Prostate gland (tissue), 2 donors: ENCODE measurements around the gene GRID1. TPM values are rescaled to one million over a fixed set of nuclear protein-coding genes. Genes with fewer than 3 reads are reported as not detected.

Source experiments
- DNase-seq: peaks from one replicate; pipeline ENCODE4 v3.0.0-alpha.2; 2019; ENCODE audit warnings: low spot score
- H3K27ac ChIP-seq, 2 donors: fragments of 200-600 bp; sonication (generic); 2 replicates each; pipeline ENCODE4 v1.5.1; 2017 to 2019
- H3K27me3 ChIP-seq: fragments of 200-600 bp; sonication (generic); replicated peaks from 2 replicates; pipeline ENCODE4 v1.5.1; 2019; ENCODE audit not compliant: insufficient read depth
- H3K36me3 ChIP-seq, 2 donors: fragments of 200-600 bp; sonication (generic); 1 replicate in 1 of 2; 2 replicates in 1 of 2; pipeline versions ENCODE4 v1.5.1 to v1.8.1; 2017 to 2019
- H3K4me1 ChIP-seq: fragments of 200-600 bp; sonication (generic); replicated peaks from 2 replicates; pipeline ENCODE4 v1.5.1; 2019
- H3K4me3 ChIP-seq, 2 donors: fragments of 200-600 bp; sonication (generic); 2 replicates each; pipeline ENCODE4 v1.5.1; 2017 to 2019
- H3K9me3 ChIP-seq: fragments of 200-600 bp; sonication (generic); 2 replicates; pipeline ENCODE4 v1.5.1; 2017
- POLR2A ChIP-seq: fragments of 450-650 bp; IDR thresholded peaks from one replicate; pipeline ENCODE4 v1.6.1; 2016; ENCODE audit warnings: antibody characterized with exemption, mild to moderate bottlenecking
- POLR2AphosphoS5 ChIP-seq: sonication (generic); formaldehyde crosslinking; IDR thresholded peaks from one replicate; pipeline ENCODE4 v1.6.1; 2017; ENCODE audit warnings: antibody characterized with exemption
- WGBS: methylation state at CpG from one replicate; pipeline ENCODE4 v1.1.5; 2018; 5-methylcytosine and 5-hydroxymethylcytosine counted together
- intact Hi-C: fragments of 100-400 bp; cut with DNase I; formaldehyde crosslinking; loops from one replicate; pipeline ENCODE4 v1.14.2; 2022
- total RNA-seq, 2 donors: library from RNA; depleted of rRNA; stranded (reverse); fragments of >200 nt; gene quantifications; one replicate each; pipeline ENCODE4 v1.1.0, GENCODE V29; 2016
- TF ChIP-seq, protein P1 (sequence below), 4 experiments: fragments of 200-600 bp in 2 of 4; fragments of 450-650 bp in 2 of 4; sonication (generic) in 2 of 4; IDR thresholded peaks; 1 replicate in 3 of 4; 2 replicates in 1 of 4; pipeline ENCODE4 v1.5.1; 2016 to 2019; ENCODE audit warnings: antibody characterized with exemption in 4 of 4, mild to moderate bottlenecking in 2 of 4, moderate library complexity in 2 of 4

Gene GRID1
- total RNA-seq, 2 donors from 2014 or later: 1.0 to 10.0 TPM

DNA sequence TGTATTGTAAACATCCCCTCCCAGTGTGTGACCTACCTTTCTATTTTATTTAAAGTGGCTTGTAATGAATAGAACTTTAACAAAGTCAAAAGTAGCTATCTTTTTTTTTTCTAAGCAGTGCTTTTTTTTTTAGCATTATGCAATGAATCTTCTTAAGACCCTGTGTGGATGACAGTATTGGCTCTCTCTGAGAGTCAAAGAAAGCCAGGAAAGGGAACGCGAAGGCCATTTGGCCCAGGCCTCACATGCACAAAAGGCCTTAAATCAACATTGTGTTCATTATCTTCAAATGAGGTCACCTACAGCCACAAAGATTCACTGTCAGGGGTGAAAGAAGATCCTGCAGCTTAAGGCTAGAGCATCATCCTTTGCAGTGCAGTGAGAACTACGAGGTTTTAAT, 721.5 kb downstream of the GRID1 start:
- Histone ChIP-seq H3K27me3 (no peaks in the 10 kb centered on the region), H3K27ac (no peak overlapping the region), H3K9me3 (no peaks in the 10 kb centered on the region), H3K4me1 (peaks cover 10% of the 10 kb centered on the region), H3K36me3 (no peaks in the 10 kb centered on the region), H3K4me3 (no peak overlapping the region)
- intact Hi-C loops: no loop called here
- TF ChIP-seq, protein P1, sequence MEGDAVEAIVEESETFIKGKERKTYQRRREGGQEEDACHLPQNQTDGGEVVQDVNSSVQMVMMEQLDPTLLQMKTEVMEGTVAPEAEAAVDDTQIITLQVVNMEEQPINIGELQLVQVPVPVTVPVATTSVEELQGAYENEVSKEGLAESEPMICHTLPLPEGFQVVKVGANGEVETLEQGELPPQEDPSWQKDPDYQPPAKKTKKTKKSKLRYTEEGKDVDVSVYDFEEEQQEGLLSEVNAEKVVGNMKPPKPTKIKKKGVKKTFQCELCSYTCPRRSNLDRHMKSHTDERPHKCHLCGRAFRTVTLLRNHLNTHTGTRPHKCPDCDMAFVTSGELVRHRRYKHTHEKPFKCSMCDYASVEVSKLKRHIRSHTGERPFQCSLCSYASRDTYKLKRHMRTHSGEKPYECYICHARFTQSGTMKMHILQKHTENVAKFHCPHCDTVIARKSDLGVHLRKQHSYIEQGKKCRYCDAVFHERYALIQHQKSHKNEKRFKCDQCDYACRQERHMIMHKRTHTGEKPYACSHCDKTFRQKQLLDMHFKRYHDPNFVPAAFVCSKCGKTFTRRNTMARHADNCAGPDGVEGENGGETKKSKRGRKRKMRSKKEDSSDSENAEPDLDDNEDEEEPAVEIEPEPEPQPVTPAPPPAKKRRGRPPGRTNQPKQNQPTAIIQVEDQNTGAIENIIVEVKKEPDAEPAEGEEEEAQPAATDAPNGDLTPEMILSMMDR (IDR thresholded peaks at IDR 0.05): no peak
- TF ChIP-seq POLR2A (no peak), POLR2AphosphoS5 (no peak)
- no peak for DNase-seq
- WGBS: 35% methylated on average over 3 of the region's 3 CpGs

DNA sequence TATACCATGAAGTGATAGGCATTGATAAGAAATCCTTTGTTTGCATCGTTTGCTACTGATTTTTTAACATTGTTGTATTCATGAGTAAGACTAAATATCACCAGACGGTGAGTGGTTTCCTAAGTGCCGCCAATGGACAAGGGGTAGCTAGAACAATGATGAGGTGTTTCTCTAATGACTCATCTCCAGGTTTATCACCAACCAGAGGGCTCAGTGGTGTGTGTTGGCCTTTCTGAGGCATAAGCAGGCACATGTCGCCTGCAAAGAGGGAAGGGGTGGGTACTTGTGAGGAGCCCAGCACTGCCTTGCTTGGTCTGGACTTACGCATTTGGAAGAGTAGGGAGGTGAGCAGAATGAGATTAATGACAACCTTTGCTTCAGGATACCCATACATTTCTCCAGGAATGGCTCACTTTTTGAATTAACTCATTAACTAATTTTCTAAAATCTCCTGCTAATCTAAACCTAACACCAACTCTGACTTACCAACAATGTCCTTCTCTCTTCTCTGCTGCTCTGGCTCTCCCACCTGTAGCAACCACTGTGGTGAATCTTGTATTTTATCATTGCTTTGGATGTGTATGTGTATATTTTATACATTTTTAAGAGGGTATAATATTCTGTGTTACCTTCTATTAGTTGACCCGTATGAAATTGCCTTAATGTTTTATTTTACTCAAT, 722.6 kb downstream of the GRID1 start:
- TF ChIP-seq, protein P1 (IDR thresholded peaks at IDR 0.05): no peak
- TF ChIP-seq POLR2AphosphoS5: no peak
- no peak for TF ChIP-seq POLR2A
- intact Hi-C loops: no loop called here
- WGBS: 73% methylated on average over 6 of the region's 6 CpGs
- DNase-seq: no peak
- H3K27ac ChIP-seq: no peak overlapping the region
- H3K36me3 ChIP-seq: no peaks in the 10 kb centered on the region
- H3K4me1 ChIP-seq: peaks cover 10% of the 10 kb centered on the region
- no peak overlapping the region for H3K4me3 ChIP-seq
- H3K27me3 ChIP-seq: no peaks in the 10 kb centered on the region
- no peaks in the 10 kb centered on the region for H3K9me3 ChIP-seq

DNA sequence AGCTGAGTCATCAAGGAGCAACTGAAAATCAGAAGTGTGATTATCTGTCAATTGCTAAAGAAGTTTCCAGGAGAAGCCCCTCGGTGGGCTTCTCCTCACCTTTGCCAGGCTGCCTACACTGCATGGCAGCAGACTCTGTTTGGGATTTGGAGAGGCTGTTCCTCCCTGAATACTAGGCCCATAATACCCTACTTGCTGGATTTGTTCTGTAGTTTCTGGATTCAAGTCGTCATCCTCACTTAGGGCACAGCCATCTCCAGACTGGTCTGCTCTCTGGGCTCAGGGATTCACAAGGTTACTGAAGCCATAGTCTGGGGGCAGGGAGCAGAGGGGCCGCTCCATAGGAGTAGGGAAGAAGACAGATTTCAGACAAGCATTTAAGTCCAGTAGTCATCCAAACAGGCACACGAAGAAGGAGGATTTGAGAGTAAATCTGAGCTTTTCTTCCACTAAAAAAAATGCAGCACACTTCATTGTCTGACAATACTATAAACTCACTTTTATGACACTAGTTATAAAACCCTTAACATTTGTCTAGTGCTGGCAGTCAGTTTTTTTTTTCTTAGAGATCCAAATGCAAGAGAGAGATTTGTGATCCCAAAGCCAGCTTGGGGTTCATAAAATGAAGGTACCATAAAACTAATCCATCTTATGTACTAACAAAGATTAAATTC, 723.3 kb downstream of the GRID1 start:
- H3K4me1 ChIP-seq: peaks cover 10% of the 10 kb centered on the region
- TF ChIP-seq POLR2AphosphoS5 (no peak), POLR2A (no peak)
- TF ChIP-seq, protein P1 (IDR thresholded peaks at IDR 0.05): no peak
- WGBS: 62% methylated on average over 4 of the region's 4 CpGs
- no peak overlapping the region for H3K27ac ChIP-seq
- no peak overlapping the region for H3K4me3 ChIP-seq
- no peaks in the 10 kb centered on the region for H3K9me3 ChIP-seq
- no peaks in the 10 kb centered on the region for H3K27me3 ChIP-seq
- H3K36me3 ChIP-seq: no peaks in the 10 kb centered on the region
- no peak for DNase-seq
- intact Hi-C loops: no loop called here

DNA sequence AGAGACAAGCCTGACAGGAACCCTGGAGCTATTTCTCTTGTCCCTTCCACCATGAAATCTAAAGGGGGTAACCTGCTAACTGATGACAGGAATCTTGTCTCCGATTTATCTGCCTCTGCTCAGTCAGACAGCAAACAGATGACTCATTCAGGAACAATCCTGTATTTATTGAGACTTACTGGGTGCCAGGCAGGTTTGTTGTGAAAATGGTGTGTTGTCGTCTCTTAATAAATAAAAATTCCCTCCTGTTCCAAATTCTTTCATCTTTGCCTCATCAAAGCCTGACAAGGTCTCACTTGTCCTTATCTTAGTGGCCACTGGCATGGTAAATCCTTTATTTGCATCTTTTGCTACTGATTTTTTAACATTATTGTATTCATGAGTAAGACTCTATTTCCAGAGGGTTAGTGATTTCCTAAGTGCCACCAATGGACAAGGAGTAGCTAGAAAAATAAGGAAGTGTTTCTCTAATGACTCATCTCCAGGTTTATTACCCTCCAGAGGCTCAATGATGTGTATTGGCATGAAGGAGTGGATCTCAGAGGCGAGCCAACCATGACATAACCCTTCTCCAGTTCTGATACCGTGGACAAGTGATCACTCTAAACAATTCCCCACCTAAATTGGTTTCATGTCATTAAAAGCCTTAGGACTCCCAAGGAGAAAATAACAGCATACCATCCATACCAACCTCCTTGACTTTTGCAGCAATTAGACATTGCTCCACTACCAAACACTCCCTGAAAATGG, 724.0 kb downstream of the GRID1 start:
- intact Hi-C loops: no loop called here
- peak; percentile 29 for DNase-seq
- 22% methylated on average over 4 of the region's 4 CpGs for WGBS
- TF ChIP-seq POLR2AphosphoS5: peak; percentile 53
- no peak for TF ChIP-seq POLR2A
- Histone ChIP-seq H3K9me3 (no peaks in the 10 kb centered on the region), H3K27ac (peak overlapping the region in 1 of 2 donors; percentile 3), H3K4me1 (peaks cover 10% of the 10 kb centered on the region), H3K36me3 (no peaks in the 10 kb centered on the region), H3K4me3 (no peak overlapping the region), H3K27me3 (no peaks in the 10 kb centered on the region)

DNA sequence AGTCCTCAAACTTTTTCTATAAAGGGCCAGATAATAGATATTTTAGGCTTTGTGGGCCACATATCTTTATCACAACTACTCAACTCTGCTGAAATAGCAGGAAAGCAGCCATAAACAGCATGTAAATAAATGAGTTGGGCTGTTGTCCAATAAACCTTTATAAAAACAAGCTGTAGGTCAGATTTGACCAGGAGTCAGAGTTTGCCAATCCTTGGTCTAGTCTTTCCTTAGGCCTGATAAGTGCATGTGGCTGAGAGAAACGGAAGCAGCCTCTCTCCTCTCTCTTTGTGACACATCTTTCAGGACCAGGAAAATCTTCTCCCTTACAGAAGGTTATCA, 724.5 kb downstream of the GRID1 start:
- WGBS: 70% methylated on average over 1 of the region's 1 CpG
- intact Hi-C loops: no loop called here
- no peak overlapping the region for H3K4me3 ChIP-seq
- H3K9me3 ChIP-seq: no peaks in the 10 kb centered on the region
- H3K27ac ChIP-seq: peak overlapping the region in 1 of 2 donors; percentile 3
- no peaks in the 10 kb centered on the region for H3K36me3 ChIP-seq
- no peak for TF ChIP-seq POLR2AphosphoS5
- TF ChIP-seq, protein P1 (IDR thresholded peaks at IDR 0.05): no peak
- no peak for TF ChIP-seq POLR2A
- H3K4me1 ChIP-seq: peaks cover 10% of the 10 kb centered on the region
- H3K27me3 ChIP-seq: no peaks in the 10 kb centered on the region
- DNase-seq: no peak
